ENCODE results near the gene PLA2G4A.

DNA sequence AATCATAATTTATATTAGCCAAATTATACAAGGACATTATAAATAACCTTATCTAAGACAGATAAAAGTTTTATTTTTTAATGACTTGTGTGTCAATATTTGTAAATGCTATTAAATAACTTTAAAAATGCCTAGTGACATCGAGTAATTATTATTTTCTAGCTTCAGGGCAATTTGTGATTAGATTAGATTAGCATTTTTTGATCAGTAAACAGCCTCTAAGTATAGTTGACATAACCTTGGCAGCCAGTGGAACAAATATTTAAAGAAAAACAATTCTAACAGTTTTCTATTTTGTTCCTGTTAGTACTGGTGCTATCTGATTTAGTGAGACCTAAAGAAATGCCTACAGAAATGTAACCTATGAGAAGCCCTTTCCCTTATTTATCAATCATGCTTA lies 169.1 kb downstream of the PLA2G4A start:
- TF ChIP-seq, protein P1, sequence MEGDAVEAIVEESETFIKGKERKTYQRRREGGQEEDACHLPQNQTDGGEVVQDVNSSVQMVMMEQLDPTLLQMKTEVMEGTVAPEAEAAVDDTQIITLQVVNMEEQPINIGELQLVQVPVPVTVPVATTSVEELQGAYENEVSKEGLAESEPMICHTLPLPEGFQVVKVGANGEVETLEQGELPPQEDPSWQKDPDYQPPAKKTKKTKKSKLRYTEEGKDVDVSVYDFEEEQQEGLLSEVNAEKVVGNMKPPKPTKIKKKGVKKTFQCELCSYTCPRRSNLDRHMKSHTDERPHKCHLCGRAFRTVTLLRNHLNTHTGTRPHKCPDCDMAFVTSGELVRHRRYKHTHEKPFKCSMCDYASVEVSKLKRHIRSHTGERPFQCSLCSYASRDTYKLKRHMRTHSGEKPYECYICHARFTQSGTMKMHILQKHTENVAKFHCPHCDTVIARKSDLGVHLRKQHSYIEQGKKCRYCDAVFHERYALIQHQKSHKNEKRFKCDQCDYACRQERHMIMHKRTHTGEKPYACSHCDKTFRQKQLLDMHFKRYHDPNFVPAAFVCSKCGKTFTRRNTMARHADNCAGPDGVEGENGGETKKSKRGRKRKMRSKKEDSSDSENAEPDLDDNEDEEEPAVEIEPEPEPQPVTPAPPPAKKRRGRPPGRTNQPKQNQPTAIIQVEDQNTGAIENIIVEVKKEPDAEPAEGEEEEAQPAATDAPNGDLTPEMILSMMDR (IDR thresholded peaks at IDR 0.05; ENCODE audit: extremely low read depth in 1 of 2, insufficient read depth in 1 of 2, low read depth in 1 of 2, low read length in 2 of 2) = no peak
- TF ChIP-seq POLR2AphosphoS5 (IDR thresholded peaks at IDR 0.05; ENCODE audit: insufficient read depth, low read depth, low read length) = no peak
- no peak for TF ChIP-seq POLR2A (IDR thresholded peaks at IDR 0.05; ENCODE audit: low read depth, low read length)
- no peak for TF ChIP-seq GATA2 (IDR thresholded peaks at IDR 0.05; ENCODE audit: insufficient read depth, insufficient read length, low read depth, low read length)
- TF ChIP-seq JUN (IDR thresholded peaks at IDR 0.05; ENCODE audit: borderline replicate concordance, insufficient read depth, insufficient read length, low read depth) = no peak
- TF ChIP-seq, protein P2, sequence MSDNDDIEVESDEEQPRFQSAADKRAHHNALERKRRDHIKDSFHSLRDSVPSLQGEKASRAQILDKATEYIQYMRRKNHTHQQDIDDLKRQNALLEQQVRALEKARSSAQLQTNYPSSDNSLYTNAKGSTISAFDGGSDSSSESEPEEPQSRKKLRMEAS (IDR thresholded peaks at IDR 0.05; ENCODE audit: insufficient read depth, insufficient read length) = no peak
- no peak for TF ChIP-seq EZH2 (IDR thresholded peaks at IDR 0.05; ENCODE audit: borderline replicate concordance, low read depth, low read length, severe bottlenecking)
